Astrocyte of the cerebellum (primary cell): Measurements from ENCODE around the gene PPM1H.
A peak's percentile ranks its signal among the peaks of the same experiment; 100 is the strongest.

Experiments used
- DNase-seq: peaks from one replicate; pipeline ENCODE4 v3.0.0-alpha.2; 2011; ENCODE audit warnings: low read depth
- H3K4me3 ChIP-seq: 2 replicates; pipeline ENCODE4 v1.5.1; 2011; ENCODE audit warnings: mild to moderate bottlenecking, low read depth, low read length, moderate library complexity
- CTCF ChIP-seq: IDR thresholded peaks from 2 replicates; pipeline ENCODE4 v1.5.1; 2012; ENCODE audit warnings: low read length, low read depth, moderate library complexity, mild to moderate bottlenecking; ENCODE audit errors: missing control alignments
- in situ Hi-C: cut with HindIII; loops from 2 replicates; pipeline ENCODE4 v1.10.0; 2017; ENCODE audit warnings: low sequenced_read_pairs

Gene PPM1H

DNA sequence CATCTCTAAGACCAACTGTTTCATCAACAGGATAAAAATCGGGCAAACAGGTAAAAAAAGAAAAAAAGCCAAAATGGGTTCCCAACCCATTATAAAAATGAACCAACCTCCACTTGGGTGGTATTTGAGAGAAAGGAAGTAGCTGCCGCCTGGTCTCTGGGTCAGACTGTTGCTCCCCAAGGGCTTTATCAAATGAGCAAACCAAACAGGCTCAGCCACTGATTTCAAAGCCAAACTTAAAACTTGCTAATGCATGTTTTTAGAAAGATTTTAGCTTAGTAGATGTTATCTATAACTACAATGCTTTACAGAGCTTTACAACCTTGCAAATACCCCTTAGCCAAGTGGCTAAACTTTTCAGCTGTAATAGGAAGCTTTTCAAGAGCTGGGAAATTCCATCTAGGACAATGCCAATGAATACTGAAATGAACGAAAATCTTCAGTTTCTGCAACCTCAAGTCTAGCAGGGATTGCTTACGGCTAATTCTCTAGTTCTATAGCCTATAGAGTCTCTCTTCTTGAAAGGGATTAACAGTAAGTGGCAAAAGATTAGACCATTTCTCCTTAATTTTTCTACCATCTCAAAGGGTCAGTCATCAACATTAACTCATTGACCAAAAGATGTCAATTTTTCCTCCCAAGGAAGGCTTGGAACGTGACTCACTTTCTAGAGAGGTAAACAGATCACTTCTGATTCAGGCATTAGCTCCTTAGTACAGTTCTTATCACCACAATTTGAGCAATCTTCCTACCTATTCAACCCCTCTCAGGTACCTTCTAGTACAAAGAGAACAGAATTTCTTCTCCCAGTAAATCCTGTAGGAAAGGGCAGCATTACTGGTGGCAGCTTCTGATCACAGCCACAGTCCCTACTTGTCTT, 4.2 kb downstream of the PPM1H start:
- H3K4me3 ChIP-seq: no peak overlapping the region
- in situ Hi-C loops: no loop called here
- TF ChIP-seq CTCF: no peak
- DNase-seq: no peak

- no peak overlapping the region for H3K4me3 ChIP-seq
- in situ Hi-C loops: no loop called here
- DNase-seq: no peak
- no peak for TF ChIP-seq CTCF
Measured at GRCh38 chr12:62928632-62929031, 6.3 kb downstream of the PPM1H start.

- TF ChIP-seq CTCF: no peak
- H3K4me3 ChIP-seq: no peak overlapping the region
- in situ Hi-C loops: no loop called here
- no peak for DNase-seq
Measured at GRCh38 chr12:62925680-62926079, 9.3 kb downstream of the PPM1H start.

- no peak for DNase-seq
- in situ Hi-C loops: no loop called here
- no peak for TF ChIP-seq CTCF
- no peak overlapping the region for H3K4me3 ChIP-seq
Measured at GRCh38 chr12:62924084-62924483, 10.9 kb downstream of the PPM1H start.

DNA sequence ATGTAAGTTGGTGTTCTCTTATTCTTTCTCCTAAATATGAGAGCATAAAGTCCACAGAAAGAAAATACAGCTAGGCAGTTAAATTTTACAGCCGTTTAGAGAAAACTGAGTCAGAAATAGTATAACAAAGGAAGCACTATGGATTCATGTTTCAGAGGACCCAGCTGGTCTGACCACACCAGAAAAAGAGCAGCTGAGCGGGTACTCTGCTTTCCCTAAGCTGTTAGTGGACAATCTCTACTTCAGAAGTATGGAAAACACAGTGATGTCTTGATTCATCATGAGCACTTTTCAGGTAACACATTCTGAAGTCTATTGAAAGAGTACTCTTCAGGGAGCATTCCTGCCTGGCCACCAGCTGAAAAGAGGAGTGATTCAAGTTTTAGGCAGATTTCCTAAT, 12.4 kb downstream of the PPM1H start:
- TF ChIP-seq CTCF: no peak
- in situ Hi-C loops: no loop called here
- no peak for DNase-seq
- no peak overlapping the region for H3K4me3 ChIP-seq

GRCh38 chr12:62919838-62920237, 15.1 kb downstream of the PPM1H start:
- in situ Hi-C loops: no loop called here
- no peak for TF ChIP-seq CTCF
- H3K4me3 ChIP-seq: no peak overlapping the region
- DNase-seq: peak; percentile 28
